Breast epithelium (tissue), 3 donors: ENCODE results near the gene HSPB9.

Source experiments
- POLR2A ChIP-seq: fragments of 450-650 bp; IDR thresholded peaks from one replicate; pipeline ENCODE4 v1.6.1; 2016; ENCODE audit warnings: antibody characterized with exemption, mild to moderate bottlenecking, moderate library complexity
- TF ChIP-seq, protein P1 (sequence below), 3 donors: fragments of 450-650 bp; IDR thresholded peaks; one replicate each; pipeline ENCODE4 v1.5.1; 2016 to 2017; ENCODE audit warnings: antibody characterized with exemption in 3 of 3, mild to moderate bottlenecking in 3 of 3, moderate library complexity in 3 of 3

- TF ChIP-seq, protein P1, sequence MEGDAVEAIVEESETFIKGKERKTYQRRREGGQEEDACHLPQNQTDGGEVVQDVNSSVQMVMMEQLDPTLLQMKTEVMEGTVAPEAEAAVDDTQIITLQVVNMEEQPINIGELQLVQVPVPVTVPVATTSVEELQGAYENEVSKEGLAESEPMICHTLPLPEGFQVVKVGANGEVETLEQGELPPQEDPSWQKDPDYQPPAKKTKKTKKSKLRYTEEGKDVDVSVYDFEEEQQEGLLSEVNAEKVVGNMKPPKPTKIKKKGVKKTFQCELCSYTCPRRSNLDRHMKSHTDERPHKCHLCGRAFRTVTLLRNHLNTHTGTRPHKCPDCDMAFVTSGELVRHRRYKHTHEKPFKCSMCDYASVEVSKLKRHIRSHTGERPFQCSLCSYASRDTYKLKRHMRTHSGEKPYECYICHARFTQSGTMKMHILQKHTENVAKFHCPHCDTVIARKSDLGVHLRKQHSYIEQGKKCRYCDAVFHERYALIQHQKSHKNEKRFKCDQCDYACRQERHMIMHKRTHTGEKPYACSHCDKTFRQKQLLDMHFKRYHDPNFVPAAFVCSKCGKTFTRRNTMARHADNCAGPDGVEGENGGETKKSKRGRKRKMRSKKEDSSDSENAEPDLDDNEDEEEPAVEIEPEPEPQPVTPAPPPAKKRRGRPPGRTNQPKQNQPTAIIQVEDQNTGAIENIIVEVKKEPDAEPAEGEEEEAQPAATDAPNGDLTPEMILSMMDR (IDR thresholded peaks at IDR 0.05): no peak
- no peak for TF ChIP-seq POLR2A
These were observed 46.7 kb downstream of the HSPB9 start for GRCh38 chr17:42169351-42169750.
